ENCODE results near the gene MTG2. TPM values are rescaled to one million over a fixed set of nuclear protein-coding genes. Genes with fewer than 3 reads are reported as not detected.
A peak's percentile ranks its signal among the peaks of the same experiment; 100 is the strongest.

MTG2 gene
- total and polyA plus RNA-seq, 2 of the 13 experiments (the other 11 are each of a cell fraction or from before 2014, with no cell fraction given), result 20.4 to 37.8 TPM

- TF ChIP-seq ZNF609 (CRISPR knock-in tag; IDR thresholded peaks at IDR 0.05; ENCODE audit: borderline replicate concordance) (0 out of 2 replicates have a peak, but pooled peaks have one; percentile 15), PAXIP1 (CRISPR knock-in tag; conservative IDR thresholded peaks at IDR 0.05) (0 out of 2 replicates have a peak, but pooled peaks have one; percentile 17), ZNF543 (CRISPR knock-in tag; IDR thresholded peaks at IDR 0.05) (peak; percentile 68), ZNF615 (CRISPR knock-in tag; IDR thresholded peaks at IDR 0.05; ENCODE audit: borderline replicate concordance) (no peak), DDIT3 (CRISPR knock-in tag; IDR thresholded peaks at IDR 0.05) (no peak), LCORL (IDR thresholded peaks at IDR 0.05) (no peak), LCORL (CRISPR knock-in tag; IDR thresholded peaks at IDR 0.05) (0 out of 2 replicates have a peak, but pooled peaks have one; percentile 33), SIN3A (IDR thresholded peaks at IDR 0.05; ENCODE audit: borderline replicate concordance, low read depth, low read length) (peak; percentile 55; the same call in 1 of the 2 replicates), ZNF720 (CRISPR knock-in tag; IDR thresholded peaks at IDR 0.05) (no peak; the same call in 1 of the 2 replicates), ZNF552 (CRISPR knock-in tag; IDR thresholded peaks at IDR 0.05; ENCODE audit: borderline replicate concordance) (no peak; the same call in 1 of the 2 replicates), ZNF510 (CRISPR knock-in tag; IDR thresholded peaks at IDR 0.05; ENCODE audit: low read depth) (peak; percentile 90), ERF (CRISPR knock-in tag; IDR thresholded peaks at IDR 0.05) (peak; percentile 24; the same call in 1 of the 2 replicates), ZMYM4 (CRISPR knock-in tag; IDR thresholded peaks at IDR 0.05) (peak; percentile 9; the same call in 1 of the 2 replicates), KDM1A (CRISPR knock-in tag; IDR thresholded peaks at IDR 0.05) (no peak)
- TF ChIP-seq, protein P1, sequence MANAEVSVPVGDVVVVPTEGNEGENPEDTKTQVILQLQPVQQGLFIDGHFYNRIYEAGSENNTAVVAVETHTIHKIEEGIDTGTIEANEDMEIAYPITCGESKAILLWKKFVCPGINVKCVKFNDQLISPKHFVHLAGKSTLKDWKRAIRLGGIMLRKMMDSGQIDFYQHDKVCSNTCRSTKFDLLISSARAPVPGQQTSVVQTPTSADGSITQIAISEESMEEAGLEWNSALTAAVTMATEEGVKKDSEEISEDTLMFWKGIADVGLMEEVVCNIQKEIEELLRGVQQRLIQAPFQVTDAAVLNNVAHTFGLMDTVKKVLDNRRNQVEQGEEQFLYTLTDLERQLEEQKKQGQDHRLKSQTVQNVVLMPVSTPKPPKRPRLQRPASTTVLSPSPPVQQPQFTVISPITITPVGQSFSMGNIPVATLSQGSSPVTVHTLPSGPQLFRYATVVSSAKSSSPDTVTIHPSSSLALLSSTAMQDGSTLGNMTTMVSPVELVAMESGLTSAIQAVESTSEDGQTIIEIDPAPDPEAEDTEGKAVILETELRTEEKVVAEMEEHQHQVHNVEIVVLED (CRISPR knock-in tag; IDR thresholded peaks at IDR 0.05; ENCODE audit: borderline replicate concordance), result peak; percentile 81
- TF ChIP-seq, protein P2, sequence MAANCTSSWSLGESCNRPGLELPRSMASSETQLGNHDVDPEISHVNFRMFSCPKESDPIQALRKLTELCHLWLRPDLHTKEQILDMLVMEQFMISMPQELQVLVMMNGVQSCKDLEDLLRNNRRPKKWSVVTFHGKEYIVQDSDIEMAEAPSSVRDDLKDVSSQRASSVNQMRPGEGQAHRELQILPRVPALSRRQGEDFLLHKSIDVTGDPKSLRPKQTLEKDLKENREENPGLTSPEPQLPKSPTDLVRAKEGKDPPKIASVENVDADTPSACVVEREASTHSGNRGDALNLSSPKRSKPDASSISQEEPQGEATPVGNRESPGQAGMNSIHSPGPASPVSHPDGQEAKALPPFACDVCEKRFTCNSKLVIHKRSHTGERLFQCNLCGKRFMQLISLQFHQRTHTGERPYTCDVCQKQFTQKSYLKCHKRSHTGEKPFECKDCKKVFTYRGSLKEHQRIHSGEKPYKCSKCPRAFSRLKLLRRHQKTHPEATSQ (CRISPR knock-in tag; IDR thresholded peaks at IDR 0.05; ENCODE audit: borderline replicate concordance), result 0 out of 2 replicates have a peak, but pooled peaks have one; percentile 24
Measured at GRCh38 chr20:62143957-62144825, 38.6 kb upstream of the MTG2 start (continued).

Data from HepG2 (cell line).